Activated B cell treated with CpG ODN at 0.5 μM for 24 hours (primary cell): ENCODE measurements around the gene HADHB. TPM values are rescaled to one million over a fixed set of nuclear protein-coding genes. Genes with fewer than 3 reads are reported as not detected.
A peak's percentile ranks its signal among the peaks of the same experiment; 100 is the strongest.
"Not testable (repeated sequence)": the region's sequence is repeated elsewhere in the genome, so short reads cannot be mapped to it uniquely, and the experiment has no call there.

Source experiments
- ATAC-seq: fragments of 200-7000 bp; cut with Tn5 transposase; one replicate; pipeline ENCODE4 v1.10.0; 2021; ENCODE audit warnings: low read depth, mild to moderate bottlenecking, moderate library complexity
- CTCF ChIA-PET: fragments of 350-600 bp; sonication (Branson Sonifier 250); formaldehyde crosslinking; loops from one replicate; lab custom pipeline; 2021; ENCODE audit warnings: antibody characterized with exemption; lab: Charles Lee
- POLR2A ChIA-PET: fragments of 350-600 bp; sonication (Branson Sonifier 250); formaldehyde crosslinking; loops from one replicate; lab custom pipeline; 2021; ENCODE audit warnings: antibody characterized with exemption; lab: Charles Lee
- DNase-seq: peaks from one replicate; pipeline ENCODE4 v3.0.0; 2022
- H3K27ac Mint-ChIP-seq: one replicate; pipeline ENCODE4 v1.8.0; 2020; ENCODE audit warnings: mixed read lengths
- H3K27me3 Mint-ChIP-seq: one replicate; pipeline ENCODE4 v1.8.0; 2021; ENCODE audit warnings: mixed read lengths
- H3K36me3 Mint-ChIP-seq: one replicate; pipeline ENCODE4 v1.8.0; 2021; ENCODE audit warnings: low read depth, mixed read lengths
- H3K4me1 Mint-ChIP-seq: one replicate; pipeline ENCODE4 v1.8.0; 2021; ENCODE audit warnings: mixed read lengths
- H3K4me3 Mint-ChIP-seq: one replicate; pipeline ENCODE4 v1.8.0; 2020; ENCODE audit warnings: mild to moderate bottlenecking, mixed read lengths
- H3K9me3 Mint-ChIP-seq: one replicate; pipeline ENCODE4 v1.8.0; 2020; ENCODE audit warnings: mixed read lengths
- CTCF ChIP-seq: fragments of 200-600 bp; IDR thresholded peaks from one replicate; pipeline ENCODE4 v1.8.0; 2022; ENCODE audit warnings: antibody characterized with exemption, mild to moderate bottlenecking
- intact Hi-C: fragments of 100-400 bp; cut with micrococcal nuclease; formaldehyde crosslinking; loops from one replicate; pipeline ENCODE4 v1.15.1; 2024
- total RNA-seq: library from RNA; stranded (reverse); gene quantifications from 2 replicates; pipeline ENCODE4 v1.2.3, GENCODE V29; 2022

Gene HADHB
- total RNA-seq, 1 donor from 2014 or later: 65.6 TPM

- CTCF ChIA-PET: interaction anchor here (1.3 kb wide), 1 partner anchor 307 kb away, joined by 3 read pairs; no protein-coding TSS in a partner anchor
- POLR2A ChIA-PET: interaction anchor here (0.6 to 3.1 kb wide), 7 partner anchors 29 to 420 kb away, joined by 3 to 43 read pairs (median 6); partner anchors contain the start of genes ASXL2, HADHA, HADHB and SELENOI
- H3K9me3 Mint-ChIP-seq: peaks cover 3% of the 10 kb centered on the region
Measured at GRCh38 chr2:26298638-26299393, 54.1 kb downstream of the HADHB start.

GRCh38 chr2:26299471-26300101 lies 54.8 kb downstream of the HADHB start:
- DNase-seq (no peak), ATAC-seq (peak; percentile 53)
- ChIA-PET POLR2A (interaction anchor here (0.6 to 3.1 kb wide), 12 partner anchors 9 to 1083 kb away, joined by 3 to 43 read pairs (median 4); partner anchors contain the start of genes ADGRF3, ASXL2, HADHA and HADHB), CTCF (interaction anchor here (0.6 to 1.0 kb wide), 2 partner anchors 30 to 54 kb away, joined by 3 to 4 read pairs; no protein-coding TSS in a partner anchor)
- Mint-ChIP-seq H3K27ac (no peak overlapping the region), H3K4me1 (no peaks in the 10 kb centered on the region), H3K36me3 (peaks cover 8% of the 10 kb centered on the region), H3K9me3 (peaks cover 3% of the 10 kb centered on the region), H3K27me3 (no peaks in the 10 kb centered on the region), H3K4me3 (no peak overlapping the region)
- intact Hi-C loops: loop anchor here (1.0 kb wide), 2 partner anchors 46 to 55 kb away; partner anchors contain the start of genes HADHA and HADHB
- no peak for TF ChIP-seq CTCF

More at GRCh38 chr2:26298638-26299393, 54.1 kb downstream of the HADHB start:
- Mint-ChIP-seq H3K27ac (no peak overlapping the region), H3K4me1 (no peaks in the 10 kb centered on the region), H3K4me3 (no peak overlapping the region), H3K36me3 (peaks cover 2% of the 10 kb centered on the region), H3K27me3 (no peaks in the 10 kb centered on the region)
- TF ChIP-seq CTCF: no peak
- peak; percentile 42 for DNase-seq
- peak; percentile 63 for ATAC-seq
- intact Hi-C loops: loop anchor here (1.0 kb wide), 2 partner anchors 46 to 55 kb away; partner anchors contain the start of genes HADHA and HADHB

GRCh38 chr2:26300234-26300925 lies 55.6 kb downstream of the HADHB start:
- POLR2A ChIA-PET: interaction anchor here (0.6 to 3.1 kb wide), 11 partner anchors 9 to 1082 kb away, joined by 3 to 43 read pairs (median 5); partner anchors contain the start of genes ADGRF3, ASXL2, HADHA and HADHB
- H3K9me3 Mint-ChIP-seq: no peaks in the 10 kb centered on the region
- intact Hi-C loops: no loop called here
- no peaks in the 10 kb centered on the region for H3K27me3 Mint-ChIP-seq
- ATAC-seq (peak; percentile 40), DNase-seq (no peak)
- no peak overlapping the region for H3K27ac Mint-ChIP-seq
- peaks cover 8% of the 10 kb centered on the region for H3K36me3 Mint-ChIP-seq
- CTCF ChIA-PET: interaction anchor here (1.0 kb wide), 1 partner anchor 55 kb away, joined by 4 read pairs; no protein-coding TSS in a partner anchor
- no peak overlapping the region for H3K4me3 Mint-ChIP-seq
- no peaks in the 10 kb centered on the region for H3K4me1 Mint-ChIP-seq
- TF ChIP-seq CTCF: no peak

GRCh38 chr2:26302846-26303245 lies 58.1 kb downstream of the HADHB start:
- TF ChIP-seq CTCF: no peak
- no peaks in the 10 kb centered on the region for H3K4me1 Mint-ChIP-seq
- H3K4me3 Mint-ChIP-seq: no peak overlapping the region
- ChIA-PET CTCF (no interaction called here), POLR2A (no interaction called here)
- H3K27ac Mint-ChIP-seq: no peak overlapping the region
- H3K9me3 Mint-ChIP-seq: no peaks in the 10 kb centered on the region
- intact Hi-C loops: no loop called here
- no peaks in the 10 kb centered on the region for H3K27me3 Mint-ChIP-seq
- no peak for DNase-seq
- peaks cover 8% of the 10 kb centered on the region for H3K36me3 Mint-ChIP-seq
- no peak for ATAC-seq

- intact Hi-C loops, H3K4me1 Mint-ChIP-seq, CTCF ChIA-PET, H3K27me3 Mint-ChIP-seq, H3K9me3 Mint-ChIP-seq, ATAC-seq, DNase-seq, H3K36me3 Mint-ChIP-seq, H3K4me3 Mint-ChIP-seq, POLR2A ChIA-PET, H3K27ac Mint-ChIP-seq: not testable (repeated sequence)
Measured at GRCh38 chr2:26305094-26305493, 60.4 kb downstream of the HADHB start.
